ENCODE results near the gene PEAK1. TPM values are rescaled to one million over a fixed set of nuclear protein-coding genes. Genes with fewer than 3 reads are reported as not detected.
"Not testable (repeated sequence)": the region's sequence is repeated elsewhere in the genome, so short reads cannot be mapped to it uniquely, and the experiment has no call there.

Gene PEAK1
- total RNA-seq, 4 donors from 2014 or later, result 14.5 to 31.1 (median 25.9) TPM

DNA sequence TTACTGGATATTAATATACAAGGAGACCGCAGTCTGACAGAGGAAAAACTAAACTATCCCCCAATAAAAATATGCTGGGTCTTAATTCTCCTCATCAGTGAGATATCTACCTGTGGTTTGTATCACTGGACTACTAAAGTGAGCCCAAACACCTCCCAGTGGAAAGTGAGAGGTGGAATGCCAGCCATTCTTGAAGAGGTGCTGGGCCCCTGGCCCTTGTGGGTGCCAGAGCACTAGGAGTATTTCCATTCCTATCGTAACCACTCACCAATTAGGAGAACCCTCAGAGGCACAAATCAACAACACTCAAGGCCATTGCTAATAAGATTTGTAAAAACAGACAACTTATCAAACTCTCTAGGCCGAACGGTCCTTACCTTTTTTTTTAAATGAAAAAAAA, 227.5 kb downstream of the PEAK1 start:
- Histone ChIP-seq H3K4me1 (peaks cover 19% of the 10 kb centered on the region), H3K27me3 (no peaks in the 10 kb centered on the region), H3K27ac (no peak overlapping the region), H3K4me3 (no peak overlapping the region), H3K36me3 (no peaks in the 10 kb centered on the region), H3K9me3 (no peaks in the 10 kb centered on the region)
- TF ChIP-seq, protein P1, sequence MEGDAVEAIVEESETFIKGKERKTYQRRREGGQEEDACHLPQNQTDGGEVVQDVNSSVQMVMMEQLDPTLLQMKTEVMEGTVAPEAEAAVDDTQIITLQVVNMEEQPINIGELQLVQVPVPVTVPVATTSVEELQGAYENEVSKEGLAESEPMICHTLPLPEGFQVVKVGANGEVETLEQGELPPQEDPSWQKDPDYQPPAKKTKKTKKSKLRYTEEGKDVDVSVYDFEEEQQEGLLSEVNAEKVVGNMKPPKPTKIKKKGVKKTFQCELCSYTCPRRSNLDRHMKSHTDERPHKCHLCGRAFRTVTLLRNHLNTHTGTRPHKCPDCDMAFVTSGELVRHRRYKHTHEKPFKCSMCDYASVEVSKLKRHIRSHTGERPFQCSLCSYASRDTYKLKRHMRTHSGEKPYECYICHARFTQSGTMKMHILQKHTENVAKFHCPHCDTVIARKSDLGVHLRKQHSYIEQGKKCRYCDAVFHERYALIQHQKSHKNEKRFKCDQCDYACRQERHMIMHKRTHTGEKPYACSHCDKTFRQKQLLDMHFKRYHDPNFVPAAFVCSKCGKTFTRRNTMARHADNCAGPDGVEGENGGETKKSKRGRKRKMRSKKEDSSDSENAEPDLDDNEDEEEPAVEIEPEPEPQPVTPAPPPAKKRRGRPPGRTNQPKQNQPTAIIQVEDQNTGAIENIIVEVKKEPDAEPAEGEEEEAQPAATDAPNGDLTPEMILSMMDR (IDR thresholded peaks at IDR 0.05), result no peak
- TF ChIP-seq POLR2AphosphoS5 (IDR thresholded peaks at IDR 0.05) (no peak), POLR2A (IDR thresholded peaks at IDR 0.05) (no peak), EP300 (IDR thresholded peaks at IDR 0.05) (no peak)
- 96% methylated on average over 4 of the region's 4 CpGs for WGBS
- no peak for DNase-seq (ENCODE audit: low spot score in 2 of 2)

DNA sequence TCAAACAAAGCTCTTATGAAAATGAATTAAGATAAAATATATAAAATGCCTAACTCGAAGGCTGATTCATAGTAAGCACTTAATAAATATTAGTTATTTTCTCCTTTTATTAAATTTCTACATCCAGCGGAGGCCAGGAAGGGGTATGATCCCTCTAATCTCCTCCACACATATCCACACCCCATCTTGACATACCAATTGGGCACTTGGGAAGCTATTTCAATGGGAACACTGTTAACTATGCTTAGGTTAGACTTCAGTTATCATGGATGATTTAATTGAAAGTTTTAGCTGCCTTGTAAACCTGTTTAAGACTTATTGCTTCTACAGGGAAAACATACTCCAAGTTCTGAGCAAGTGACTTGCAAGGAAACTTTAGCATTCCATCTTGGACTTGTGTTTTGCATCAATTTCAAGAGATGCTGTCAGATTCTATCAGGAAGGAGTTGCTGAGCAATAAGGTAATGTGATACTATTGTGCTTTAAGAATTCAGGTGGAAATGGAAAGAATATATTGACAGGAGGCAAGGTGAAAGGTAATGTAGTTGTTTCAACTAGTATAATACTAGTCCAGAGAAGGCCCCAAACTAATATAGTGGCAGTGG, 228.6 kb downstream of the PEAK1 start:
- Histone ChIP-seq H3K27me3 (no peaks in the 10 kb centered on the region), H3K27ac (no peak overlapping the region), H3K4me1 (peaks cover 30% of the 10 kb centered on the region), H3K4me3 (no peak overlapping the region), H3K36me3 (no peaks in the 10 kb centered on the region), H3K9me3 (no peaks in the 10 kb centered on the region)
- no peak for DNase-seq (ENCODE audit: low spot score in 2 of 2)
- WGBS, result 89% methylated on average over 2 of the region's 2 CpGs
- no peak for TF ChIP-seq EP300 (IDR thresholded peaks at IDR 0.05)
- TF ChIP-seq POLR2AphosphoS5 (IDR thresholded peaks at IDR 0.05), result no peak
- TF ChIP-seq POLR2A (IDR thresholded peaks at IDR 0.05), result no peak
- TF ChIP-seq, protein P1 (IDR thresholded peaks at IDR 0.05), result no peak

DNA sequence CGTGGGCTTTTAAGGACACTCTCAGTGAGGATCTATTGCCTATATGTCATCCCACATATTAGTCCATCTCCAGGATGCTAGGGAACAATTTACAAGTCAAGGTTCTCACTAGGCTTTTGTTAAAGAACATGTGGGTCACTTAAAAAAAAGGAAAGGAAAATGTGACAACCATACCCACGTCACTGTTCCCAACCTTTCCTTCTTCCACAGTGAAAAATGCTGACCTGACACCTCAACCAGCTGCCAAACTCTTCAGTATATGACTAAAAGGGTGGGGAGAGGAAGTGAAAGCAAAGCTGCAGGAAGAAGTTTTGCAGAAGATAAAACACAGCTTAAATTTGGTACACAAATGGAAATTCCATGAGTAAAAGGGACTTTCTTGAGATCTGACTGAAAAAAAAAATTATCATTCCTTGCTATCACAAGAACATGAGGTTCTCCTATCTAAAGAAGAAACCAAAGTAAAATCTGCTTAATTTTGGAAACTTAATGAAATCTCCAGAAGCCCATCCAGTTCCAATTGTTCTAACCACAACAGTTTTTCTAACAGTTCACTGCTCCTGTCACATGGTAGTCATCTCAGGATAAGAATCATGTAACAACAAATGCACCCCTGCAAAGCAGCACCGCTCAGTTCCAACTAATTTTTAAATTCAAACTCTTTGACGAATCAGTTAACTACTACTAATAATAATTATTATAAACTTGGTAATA, 232.0 kb downstream of the PEAK1 start:
- no peaks in the 10 kb centered on the region for H3K9me3 ChIP-seq
- H3K27ac ChIP-seq, result peak overlapping the region; percentile 69
- 47% methylated on average over 4 of the region's 4 CpGs for WGBS
- no peak for DNase-seq (ENCODE audit: low spot score in 2 of 2)
- peaks cover 32% of the 10 kb centered on the region for H3K4me1 ChIP-seq
- TF ChIP-seq, protein P1 (IDR thresholded peaks at IDR 0.05), result no peak
- peak in 1 of 3 donors; percentile 48 for TF ChIP-seq POLR2AphosphoS5 (IDR thresholded peaks at IDR 0.05)
- H3K36me3 ChIP-seq, result no peaks in the 10 kb centered on the region
- H3K4me3 ChIP-seq, result no peak overlapping the region
- no peaks in the 10 kb centered on the region for H3K27me3 ChIP-seq

DNA sequence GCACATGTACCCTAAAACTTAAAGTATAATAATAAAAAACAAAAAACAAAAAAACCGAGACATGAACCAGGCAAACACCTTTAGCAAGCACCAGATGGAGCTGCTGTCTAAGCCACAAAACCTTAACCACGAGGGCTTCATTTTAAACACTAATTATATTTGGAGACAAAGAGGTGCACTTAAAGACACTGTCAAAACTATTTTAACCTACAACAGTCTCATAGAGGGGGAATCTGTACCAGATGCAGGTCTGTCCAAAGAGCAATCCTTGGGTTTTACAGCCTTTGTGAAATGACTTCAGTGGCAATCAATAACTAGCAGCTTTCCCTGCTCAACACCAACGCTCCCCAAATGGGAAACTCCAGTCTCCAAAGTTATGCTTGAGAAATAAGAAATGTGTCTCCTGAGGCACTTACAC, 233.3 kb downstream of the PEAK1 start:
- H3K27ac ChIP-seq, result peak overlapping the region; percentile 69
- H3K9me3 ChIP-seq, result no peaks in the 10 kb centered on the region
- H3K27me3 ChIP-seq, result no peaks in the 10 kb centered on the region
- peaks cover 2% of the 10 kb centered on the region for H3K36me3 ChIP-seq
- peaks cover 32% of the 10 kb centered on the region for H3K4me1 ChIP-seq
- DNase-seq (ENCODE audit: low spot score in 2 of 2), result no peak
- TF ChIP-seq, protein P1 (IDR thresholded peaks at IDR 0.05), result peak; percentile 1 to 36
- TF ChIP-seq POLR2A (IDR thresholded peaks at IDR 0.05), result no peak
- H3K4me3 ChIP-seq, result no peak overlapping the region
- WGBS, result 46% methylated on average over 3 of the region's 3 CpGs

DNA sequence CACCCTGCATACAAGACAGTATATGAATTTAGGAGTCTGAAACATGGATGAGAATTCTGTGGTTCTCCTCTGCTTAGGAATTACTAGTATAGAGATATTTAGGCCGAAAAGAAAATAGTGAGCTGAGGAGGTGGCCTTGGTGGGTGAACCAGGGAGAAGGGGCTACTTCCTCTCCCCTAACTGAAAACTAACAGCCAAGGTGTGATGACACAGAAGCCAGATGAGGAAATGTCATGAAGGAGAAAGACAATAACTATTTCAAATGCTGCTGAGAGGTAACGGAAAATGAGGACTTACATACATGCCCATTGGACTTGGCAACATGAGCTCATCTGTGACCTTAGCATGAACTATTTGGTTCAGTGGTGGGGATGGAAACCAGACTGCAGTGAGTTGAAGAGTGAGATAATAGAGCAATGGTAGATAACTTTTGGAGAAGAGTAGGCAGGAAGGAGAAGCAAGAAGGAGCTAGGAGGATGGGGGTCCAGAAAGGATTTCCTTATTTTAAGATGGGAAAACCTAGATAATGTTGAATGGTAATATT, 234.6 kb downstream of the PEAK1 start:
- TF ChIP-seq POLR2AphosphoS5 (IDR thresholded peaks at IDR 0.05), result no peak
- TF ChIP-seq POLR2A (IDR thresholded peaks at IDR 0.05), result no peak
- TF ChIP-seq, protein P1 (IDR thresholded peaks at IDR 0.05), result no peak
- TF ChIP-seq EP300 (IDR thresholded peaks at IDR 0.05), result no peak
- no peak overlapping the region for H3K27ac ChIP-seq
- H3K4me1 ChIP-seq, result peaks cover 38% of the 10 kb centered on the region

DNA sequence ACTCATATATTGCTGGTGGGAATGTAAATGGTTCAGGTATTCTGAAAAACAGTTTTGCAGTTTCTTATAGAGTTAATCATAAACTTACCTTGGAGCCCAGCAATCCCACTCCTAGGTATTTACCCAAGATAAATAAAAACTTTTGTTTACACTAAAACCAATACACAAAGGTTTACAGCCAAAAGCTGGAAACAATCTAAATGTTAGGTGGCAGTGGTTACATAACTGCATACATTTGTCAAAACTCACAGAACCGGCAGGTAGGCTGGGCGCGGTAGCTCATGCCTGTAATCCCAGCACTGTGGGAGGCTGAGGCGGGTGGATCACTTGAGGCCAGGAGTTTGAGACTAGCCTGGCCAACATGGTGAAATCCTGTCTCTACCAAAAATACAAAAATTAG, 235.6 kb downstream of the PEAK1 start:
- H3K4me1 ChIP-seq, result peaks cover 37% of the 10 kb centered on the region
- H3K27me3 ChIP-seq; H3K27ac ChIP-seq; H3K9me3 ChIP-seq; H3K4me3 ChIP-seq; H3K36me3 ChIP-seq; DNase-seq (ENCODE audit: low spot score in 2 of 2): not testable (repeated sequence)
- WGBS, result 82% methylated on average over 4 of the region's 4 CpGs

More for the DNA sequence above, 234.6 kb downstream of the PEAK1 start:
- WGBS, result 88% methylated on average over 2 of the region's 2 CpGs
- peaks cover 4% of the 10 kb centered on the region for H3K36me3 ChIP-seq
- no peak overlapping the region for H3K4me3 ChIP-seq
- no peaks in the 10 kb centered on the region for H3K27me3 ChIP-seq
- DNase-seq (ENCODE audit: low spot score in 2 of 2), result no peak
- H3K9me3 ChIP-seq, result no peaks in the 10 kb centered on the region

Measured in suprapubic skin (tissue), 4 donors.